HTR-8/SVneo (cell line): ENCODE results near the gene GAB3.
"Not testable (repeated sequence)": the region's sequence is repeated elsewhere in the genome, so short reads cannot be mapped to it uniquely, and the experiment has no call there.

ENCODE experiments used
- DNase-seq: peaks from one replicate; pipeline ENCODE4 v3.0.0; 2011; ENCODE audit warnings: low spot score, mixed read lengths; ENCODE audit not compliant: insufficient read length
- FAIRE-seq: peaks from 2 replicates; lab custom pipeline; 2011; peaks lifted over from hg19 to GRCh38; lab: Jason Lieb, UNC

Gene GAB3

DNA sequence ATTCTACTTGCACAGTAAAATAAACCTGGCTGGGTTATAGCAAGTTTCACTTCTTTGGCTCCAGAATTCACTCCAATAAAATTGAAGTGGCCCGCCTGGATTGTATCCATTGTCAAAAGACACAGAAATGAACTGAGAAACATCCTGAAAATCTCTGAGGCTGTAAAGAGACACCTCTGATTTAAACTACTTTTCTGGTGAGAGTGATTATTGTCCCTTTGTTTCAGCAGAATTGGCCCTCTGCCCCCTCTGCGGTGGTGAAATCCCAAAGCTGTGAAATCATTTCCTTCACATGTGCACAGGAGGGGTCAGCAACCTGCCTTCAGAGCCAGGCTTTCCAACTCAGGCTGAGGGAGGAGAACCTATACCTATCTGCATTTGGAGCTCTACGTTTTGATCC is 23.0 kb downstream of the GAB3 start:
- no peak for FAIRE-seq
- no peak for DNase-seq

DNA sequence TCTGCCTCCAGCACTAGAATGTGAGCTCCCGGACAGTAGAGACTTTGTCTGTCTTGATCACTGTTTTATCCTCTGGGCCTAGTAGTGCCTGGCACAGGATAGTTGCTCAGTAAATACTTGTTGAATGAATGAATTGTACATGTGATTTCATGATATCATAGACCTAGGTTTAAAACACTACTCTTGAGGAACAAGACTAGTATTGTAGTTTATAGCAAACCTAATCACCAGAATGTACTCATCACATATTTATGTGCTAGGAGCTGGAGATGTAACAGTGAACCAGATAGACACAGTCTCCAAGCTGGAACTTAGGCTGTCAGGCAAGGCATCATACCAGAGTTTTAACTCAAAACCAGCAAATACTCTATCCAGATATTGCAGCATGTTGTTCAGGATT is 23.5 kb downstream of the GAB3 start:
- FAIRE-seq (no peak), DNase-seq (no peak)

DNA sequence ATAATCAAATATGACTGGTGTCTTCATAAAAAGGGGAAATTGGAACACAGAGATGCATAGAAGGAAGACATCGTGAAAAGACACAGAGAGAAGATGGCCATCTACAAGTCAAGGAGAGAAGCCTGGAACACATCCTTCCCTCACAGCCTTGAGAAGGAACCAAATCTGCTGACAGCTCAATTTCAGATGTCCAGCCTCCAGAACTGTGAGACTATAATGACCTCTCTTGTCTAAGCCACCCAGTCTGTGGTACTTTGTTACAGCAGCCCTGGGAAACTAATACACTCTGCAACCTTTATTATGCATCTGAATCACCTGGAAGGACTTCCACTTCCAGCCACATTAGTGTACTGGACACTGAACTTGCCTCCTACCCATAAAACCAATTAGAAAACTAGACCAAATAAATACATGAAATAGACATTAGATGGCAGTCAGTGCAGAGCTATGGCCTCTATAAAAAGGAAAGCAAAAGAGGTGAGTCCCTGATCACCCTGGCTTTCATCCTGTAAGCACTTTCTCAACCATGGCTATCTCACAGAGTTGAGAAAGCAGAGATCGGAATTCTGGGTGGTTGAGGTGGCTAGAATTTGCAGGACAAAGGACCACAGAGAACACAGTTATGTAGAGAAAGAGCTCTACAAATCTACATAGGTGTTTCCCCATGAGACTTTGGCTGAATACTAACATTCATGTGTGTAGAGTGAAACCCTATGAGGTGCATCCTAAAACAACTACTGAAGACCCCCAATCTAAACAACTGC is 25.7 kb downstream of the GAB3 start:
- FAIRE-seq = no peak

GRCh38 chrX:154721155-154721554 is 29.7 kb downstream of the GAB3 start:
- no peak for DNase-seq
- FAIRE-seq = no peak

More for the DNA sequence above, 25.7 kb downstream of the GAB3 start:
- DNase-seq = no peak

DNA sequence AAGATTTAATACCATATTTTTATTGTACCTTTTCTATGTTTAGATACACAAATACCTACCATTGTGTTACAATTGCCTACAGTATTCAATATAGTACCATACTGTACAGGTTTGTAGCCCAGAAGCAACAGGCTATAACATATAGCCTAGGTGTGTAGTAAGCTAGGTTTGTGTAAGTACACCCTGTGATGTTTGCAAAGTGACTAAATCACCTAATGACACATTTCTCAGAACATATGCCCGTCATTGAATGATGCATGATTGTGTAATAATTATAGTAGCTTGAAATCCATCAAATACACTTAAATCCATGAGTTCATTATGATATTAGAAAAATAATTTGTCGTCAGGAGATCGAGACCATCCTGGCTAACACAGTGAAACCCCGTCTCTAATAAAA is 30.8 kb downstream of the GAB3 start:
- FAIRE-seq = no peak
- no peak for DNase-seq

DNA sequence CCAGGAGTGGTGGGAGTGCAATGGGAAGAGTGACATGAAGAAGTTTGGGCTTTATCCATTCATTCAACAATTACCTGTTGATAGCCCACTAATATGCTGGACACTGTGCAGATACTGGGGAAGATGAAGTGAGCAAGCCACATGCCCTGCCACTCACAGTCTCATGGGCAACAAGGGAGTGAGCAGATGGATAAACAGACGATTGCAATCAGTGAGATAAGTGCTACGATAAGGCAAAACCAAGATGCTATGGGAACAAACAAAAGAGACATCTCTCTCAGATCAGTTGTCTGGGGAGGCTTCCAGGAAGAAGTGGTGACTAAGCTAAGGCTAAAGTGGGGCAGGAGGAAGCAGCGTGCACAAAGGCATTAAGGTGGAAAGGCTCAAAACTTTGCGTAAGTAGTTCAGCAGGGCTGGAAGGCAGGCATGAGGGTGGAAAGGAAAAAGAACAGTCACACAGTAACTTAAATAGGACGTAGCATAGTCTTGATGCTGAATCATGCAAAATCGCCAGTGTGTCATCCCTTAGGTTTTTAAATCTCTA is 31.7 kb downstream of the GAB3 start:
- DNase-seq = no peak
- FAIRE-seq = no peak

DNA sequence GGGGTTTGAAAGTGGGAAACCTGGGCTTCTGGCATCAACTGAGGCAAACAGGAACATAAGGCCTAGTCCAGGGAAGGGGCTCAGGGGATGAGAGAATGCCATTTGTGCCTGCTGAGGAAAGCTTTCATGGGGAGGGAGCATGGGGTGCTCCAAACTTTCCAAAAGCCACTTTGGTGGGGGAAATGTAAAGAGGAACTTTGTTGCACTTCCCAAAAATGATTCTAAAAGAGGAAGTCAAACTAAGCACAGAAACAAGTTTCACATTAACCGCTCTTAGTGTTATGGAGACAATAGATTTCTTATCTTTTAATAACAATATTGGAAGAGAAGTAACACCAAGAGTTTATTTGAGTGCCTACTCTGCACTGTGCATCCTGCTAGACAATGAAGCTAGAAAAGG is 32.3 kb downstream of the GAB3 start:
- no peak for FAIRE-seq
- DNase-seq = no peak

DNA sequence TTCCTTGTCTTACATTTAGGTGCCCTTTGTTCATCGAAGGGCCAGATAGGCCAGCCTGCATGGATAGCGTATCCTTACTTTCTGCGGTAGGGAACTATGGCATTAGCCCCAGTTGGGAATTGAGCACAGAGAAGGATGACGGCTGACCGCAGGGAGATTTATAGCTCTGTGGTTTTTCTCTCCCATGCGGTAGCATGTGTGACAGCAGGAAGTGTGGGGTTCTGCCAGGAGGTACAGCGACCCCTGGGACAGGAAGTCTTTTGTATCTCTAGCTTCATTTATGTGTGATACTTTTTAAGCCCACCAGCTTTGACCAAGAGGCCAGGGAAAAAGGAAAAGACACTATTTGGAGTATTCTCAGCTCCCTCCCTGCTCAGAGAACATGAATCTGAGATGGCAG is 33.1 kb downstream of the GAB3 start:
- peak; percentile 42 for DNase-seq
- no peak for FAIRE-seq

DNA sequence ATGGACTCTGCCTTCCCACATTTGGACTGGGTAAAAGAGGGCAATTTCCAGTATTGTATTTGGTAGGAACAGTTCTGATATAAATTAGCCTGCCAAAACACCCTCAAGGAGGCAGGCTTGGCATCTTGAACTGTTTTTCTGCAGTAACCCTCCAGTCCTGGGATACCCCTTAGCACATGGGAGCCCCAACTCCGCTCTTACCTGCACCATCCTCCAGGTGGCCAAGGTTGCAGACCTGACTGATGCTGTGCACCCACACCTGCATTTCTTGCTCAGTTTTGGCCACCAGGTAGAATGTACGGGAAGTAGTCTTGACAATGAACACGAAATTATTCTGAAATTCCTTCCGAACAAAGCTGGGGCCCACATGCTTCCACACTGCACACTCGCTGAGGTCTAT is 35.1 kb downstream of the GAB3 start:
- FAIRE-seq = no peak

DNA sequence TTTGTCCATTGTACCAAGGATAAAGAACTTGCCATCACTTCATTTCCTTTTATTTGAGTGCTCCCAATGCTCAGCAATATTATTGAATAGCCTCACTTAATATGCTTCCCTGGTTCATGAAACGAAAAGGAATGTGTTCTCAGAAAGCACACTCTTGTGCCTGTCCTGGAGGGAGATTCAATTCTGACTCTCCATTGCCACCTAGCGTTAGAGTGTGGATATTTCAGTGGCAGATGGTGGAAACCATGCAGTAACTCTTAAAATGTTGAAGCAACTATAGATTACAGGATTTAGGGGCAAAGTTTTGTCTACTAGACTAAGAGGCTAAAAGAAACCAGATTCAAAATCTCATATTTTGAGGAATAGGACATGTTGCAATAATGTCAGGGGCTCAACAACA is 36.0 kb downstream of the GAB3 start:
- peak; percentile 23 for DNase-seq
- no peak for FAIRE-seq

More for the DNA sequence above, 35.1 kb downstream of the GAB3 start:
- DNase-seq = no peak

- DNase-seq (peak; percentile 29), FAIRE-seq (peak; percentile 31)
These were observed 37.8 kb downstream of the GAB3 start for GRCh38 chrX:154712781-154713740.

GRCh38 chrX:154711264-154711663 is 39.6 kb downstream of the GAB3 start:
- FAIRE-seq (no peak), DNase-seq (no peak)

- DNase-seq (no peak), FAIRE-seq (no peak)
These were observed 40.6 kb downstream of the GAB3 start for GRCh38 chrX:154710309-154710708.

- FAIRE-seq = no peak
- no peak for DNase-seq
These were observed 52.1 kb downstream of the GAB3 start for GRCh38 chrX:154698630-154699248.

DNA sequence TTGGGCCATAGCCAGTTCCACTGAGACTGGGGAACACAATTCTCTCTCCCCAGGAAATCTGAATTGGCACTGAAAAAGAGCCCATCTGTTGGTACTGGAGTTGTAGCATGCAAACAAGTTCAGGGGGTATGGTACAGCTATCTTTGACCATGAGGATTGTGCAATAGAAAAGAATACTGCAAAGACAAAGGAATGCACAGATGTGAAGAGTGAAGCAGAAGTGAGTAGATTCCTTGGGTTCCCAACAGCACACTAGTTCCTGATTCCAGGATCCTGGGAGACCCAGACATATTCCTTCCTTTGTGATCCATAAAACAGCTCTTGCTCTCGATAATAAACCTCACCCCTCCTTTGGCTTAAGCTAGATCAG is 54.2 kb downstream of the GAB3 start:
- FAIRE-seq (no peak), DNase-seq (no peak)

DNA sequence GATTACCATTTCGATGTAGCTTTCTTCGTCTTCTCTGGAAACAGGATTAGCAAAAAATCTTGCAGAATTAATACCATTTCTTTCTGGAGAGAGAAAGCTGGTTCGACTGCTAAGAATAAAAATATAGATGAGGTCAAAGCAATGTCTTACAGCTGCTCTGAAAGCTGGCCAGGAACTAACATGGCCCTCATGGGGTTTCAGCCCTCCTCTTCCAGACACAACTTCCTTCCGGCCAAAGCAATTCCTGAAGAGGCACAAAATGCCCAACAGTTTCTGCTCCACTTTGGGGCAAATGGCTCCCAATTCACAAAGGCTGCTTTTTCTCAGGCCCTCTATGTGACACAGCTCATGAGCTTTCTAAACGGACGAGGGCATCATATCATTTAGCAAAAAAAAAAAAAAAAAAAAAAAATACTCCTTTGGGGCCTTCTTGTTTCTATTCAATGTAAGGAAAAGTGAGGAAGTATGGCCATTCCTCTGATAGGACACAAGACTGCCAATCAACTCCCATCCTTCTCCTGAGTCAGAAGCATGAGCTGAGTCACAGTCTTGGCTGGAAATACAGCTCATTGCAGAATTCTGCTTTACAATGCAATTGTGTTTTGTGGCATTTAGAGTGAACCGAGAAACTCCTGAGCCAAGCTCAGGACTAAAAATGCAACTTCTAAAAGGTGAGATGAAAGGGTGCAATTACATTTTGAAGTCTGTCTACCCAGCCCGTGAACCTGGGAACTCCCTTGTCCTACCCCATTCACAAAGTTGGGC is 54.8 kb downstream of the GAB3 start:
- FAIRE-seq = no peak
- DNase-seq = peak; percentile 26

GRCh38 chrX:154693394-154693793 is 57.5 kb downstream of the GAB3 start:
- FAIRE-seq = no peak
- DNase-seq = no peak

GRCh38 chrX:154690438-154690837 is 60.4 kb downstream of the GAB3 start:
- not testable (repeated sequence) for DNase-seq, FAIRE-seq

DNA sequence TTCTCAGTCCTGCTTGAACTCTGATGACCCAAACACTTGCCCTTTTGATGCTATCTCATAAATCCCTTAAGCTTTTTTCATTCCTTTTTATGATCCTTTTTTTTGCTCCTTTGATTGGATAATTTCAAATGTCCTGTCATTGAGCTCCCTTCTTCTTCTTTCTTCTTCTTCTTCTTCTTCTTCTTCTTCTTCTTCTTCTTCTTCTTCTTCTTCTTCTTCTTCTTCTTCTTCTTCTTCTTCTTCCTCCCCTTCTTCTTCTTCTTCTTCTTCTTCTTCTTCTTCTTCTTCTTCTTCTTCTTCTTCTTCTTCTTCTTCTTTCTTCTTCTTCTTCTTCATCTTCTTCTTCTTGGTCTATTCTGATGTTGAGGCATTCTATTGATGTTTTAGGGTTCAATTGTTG is 78.8 kb downstream of the GAB3 start:
- not testable (repeated sequence) for DNase-seq, FAIRE-seq

DNA sequence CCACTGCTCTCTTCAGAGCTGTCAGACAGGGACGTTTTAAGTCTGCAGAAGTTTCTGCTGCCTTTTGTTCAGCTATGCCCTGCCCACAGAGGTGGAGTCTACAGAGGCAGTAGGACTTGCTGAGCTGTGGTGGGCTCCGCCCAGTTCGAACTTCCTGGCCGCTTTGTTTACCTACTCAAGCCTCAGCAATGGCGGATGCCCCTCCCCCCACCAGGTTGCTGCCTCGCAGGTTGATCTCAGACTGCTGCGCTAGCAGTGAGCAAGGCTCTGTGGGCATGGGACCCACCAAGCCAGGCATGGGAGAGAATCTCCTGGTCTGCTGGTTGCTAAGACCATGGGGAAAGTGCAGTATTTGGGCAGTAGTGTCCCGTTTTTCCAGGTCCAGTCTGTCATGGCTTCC is 80.0 kb downstream of the GAB3 start:
- FAIRE-seq, DNase-seq: not testable (repeated sequence)
